ENCODE results near the gene TRIM26.
"Not testable (repeated sequence)": the region's sequence is repeated elsewhere in the genome, so short reads cannot be mapped to it uniquely, and the experiment has no call there.

TRIM26 gene

GRCh38 chr6:30155520-30156261, 57.5 kb downstream of the TRIM26 start:
- no peak for DNase-seq (ENCODE audit: low read depth in 1 of 2, low spot score in 1 of 2)

GRCh38 chr6:30154709-30155519, 58.3 kb downstream of the TRIM26 start:
- DNase-seq (ENCODE audit: low read depth in 1 of 2, low spot score in 1 of 2), result no peak

- DNase-seq (ENCODE audit: low read depth in 1 of 2, low spot score in 1 of 2), result no peak
Observed at GRCh38 chr6:30154061-30154460, 59.1 kb downstream of the TRIM26 start.

GRCh38 chr6:30152910-30153610, 60.1 kb downstream of the TRIM26 start:
- DNase-seq (ENCODE audit: low read depth in 1 of 2, low spot score in 1 of 2), result no peak

- DNase-seq (ENCODE audit: low read depth in 1 of 2, low spot score in 1 of 2), result no peak
Observed at GRCh38 chr6:30152016-30152673, 61.1 kb downstream of the TRIM26 start.

- DNase-seq (ENCODE audit: low read depth in 1 of 2, low spot score in 1 of 2), result no peak
Observed at GRCh38 chr6:30151580-30151979, 61.6 kb downstream of the TRIM26 start.

GRCh38 chr6:30150671-30151395, 62.4 kb downstream of the TRIM26 start:
- DNase-seq (ENCODE audit: low read depth in 1 of 2, low spot score in 1 of 2), result no peak

- no peak for DNase-seq (ENCODE audit: low read depth in 1 of 2, low spot score in 1 of 2)
Observed at GRCh38 chr6:30149858-30150550, 63.2 kb downstream of the TRIM26 start.

- DNase-seq (ENCODE audit: low read depth in 1 of 2, low spot score in 1 of 2), result no peak
Observed at GRCh38 chr6:30149234-30149633, 64.0 kb downstream of the TRIM26 start.

- no peak for DNase-seq (ENCODE audit: low read depth in 1 of 2, low spot score in 1 of 2)
Observed at GRCh38 chr6:30147096-30147495, 66.1 kb downstream of the TRIM26 start.

GRCh38 chr6:30145818-30146217, 67.4 kb downstream of the TRIM26 start:
- DNase-seq (ENCODE audit: low read depth in 1 of 2, low spot score in 1 of 2), result no peak

GRCh38 chr6:30144811-30145210, 68.4 kb downstream of the TRIM26 start:
- no peak for DNase-seq (ENCODE audit: low read depth in 1 of 2, low spot score in 1 of 2)

- no peak for DNase-seq (ENCODE audit: low read depth in 1 of 2, low spot score in 1 of 2)
Observed at GRCh38 chr6:30143780-30144179, 69.4 kb downstream of the TRIM26 start.

GRCh38 chr6:30142665-30143064, 70.5 kb downstream of the TRIM26 start:
- DNase-seq (ENCODE audit: low read depth in 1 of 2, low spot score in 1 of 2), result no peak

GRCh38 chr6:30140240-30140639, 73.0 kb downstream of the TRIM26 start:
- not testable (repeated sequence) for DNase-seq (ENCODE audit: low read depth in 1 of 2, low spot score in 1 of 2)

GRCh38 chr6:30136570-30137286, 76.5 kb downstream of the TRIM26 start:
- no peak for DNase-seq (ENCODE audit: low read depth in 1 of 2, low spot score in 1 of 2)

GRCh38 chr6:30135757-30136156, 77.4 kb downstream of the TRIM26 start, which contains the start of gene TRIM40:
Gene TRIM40 (plus strand): TSS chr6:30136140. CDS start chr6:30137037, 897 bp downstream.
- no peak for DNase-seq (ENCODE audit: low read depth in 1 of 2, low spot score in 1 of 2)

GRCh38 chr6:30135147-30135546, 78.1 kb downstream of the TRIM26 start:
- no peak for DNase-seq (ENCODE audit: low read depth in 1 of 2, low spot score in 1 of 2)
